GM23338 (cell line): ENCODE measurements around the gene HMHB1. TPM values are rescaled to one million over a fixed set of nuclear protein-coding genes. Genes with fewer than 3 reads are reported as not detected.

ENCODE experiments used
- ATAC-seq: fragments of 200-7000 bp; cut with Tn5 transposase; 3 replicates; pipeline ENCODE4 v1.9.1; 2020
- DNase-seq: peaks from one replicate; pipeline ENCODE4 v3.0.0-alpha.2; 2015; ENCODE audit warnings: low spot score
- H2AFZ ChIP-seq: fragments of 200-600 bp; sonication (generic); 2 replicates; pipeline ENCODE4 v1.8.0; 2016; ENCODE audit warnings: antibody characterized with exemption, mild to moderate bottlenecking, moderate library complexity
- H3F3A ChIP-seq: fragments of 200-600 bp; sonication (generic); replicated peaks from 2 replicates; pipeline ENCODE4 v1.8.0; 2017; ENCODE audit warnings: antibody characterized with exemption, mixed run types, low read depth
- H3K27ac ChIP-seq: fragments of 200-600 bp; sonication (generic); 2 replicates; pipeline ENCODE4 v1.6.1; 2016; ENCODE audit warnings: low read depth
- H3K27me3 ChIP-seq: fragments of 200-600 bp; sonication (generic); 2 replicates; pipeline ENCODE4 v1.8.0; 2016; ENCODE audit warnings: mild to moderate bottlenecking, mixed run types, moderate library complexity; ENCODE audit not compliant: insufficient read depth
- H3K36me3 ChIP-seq: fragments of 200-600 bp; sonication (generic); 2 replicates; pipeline ENCODE4 v1.8.0; 2016; ENCODE audit warnings: mild to moderate bottlenecking; ENCODE audit not compliant: insufficient read depth
- H3K4me1 ChIP-seq: fragments of 200-600 bp; sonication (generic); 2 replicates; pipeline ENCODE4 v1.8.0; 2016; ENCODE audit warnings: mild to moderate bottlenecking, moderate library complexity; ENCODE audit not compliant: insufficient read depth
- H3K4me2 ChIP-seq: fragments of 200-600 bp; sonication (generic); 2 replicates; pipeline ENCODE4 v1.7.1; 2017; ENCODE audit warnings: mixed run types
- H3K4me3 ChIP-seq: fragments of 200-600 bp; sonication (generic); 2 replicates; pipeline ENCODE4 v1.6.1; 2016; ENCODE audit warnings: mixed run types
- H3K79me2 ChIP-seq: fragments of 200-600 bp; sonication (generic); replicated peaks from 2 replicates; pipeline ENCODE4 v1.8.0; 2017; ENCODE audit warnings: mild to moderate bottlenecking; ENCODE audit not compliant: insufficient read depth
- H3K9me2 ChIP-seq: fragments of 200-600 bp; sonication (generic); 2 replicates; pipeline ENCODE4 v1.8.0; 2017; ENCODE audit not compliant: insufficient read depth
- H4K20me1 ChIP-seq: fragments of 200-600 bp; sonication (generic); replicated peaks from 2 replicates; pipeline ENCODE4 v1.8.0; 2017; ENCODE audit warnings: mild to moderate bottlenecking; ENCODE audit not compliant: insufficient read depth
- H3K27ac Mint-ChIP-seq: 2 replicates; pipeline ENCODE4 v1.8.0; 2020; ENCODE audit warnings: inconsistent platforms, mild to moderate bottlenecking, moderate library complexity, mixed read lengths
- H3K27me3 Mint-ChIP-seq: 3 replicates; pipeline ENCODE4 v1.8.0; 2022; ENCODE audit warnings: low read depth, mild to moderate bottlenecking, moderate library complexity, mixed read lengths, inconsistent platforms; ENCODE audit not compliant: insufficient read depth, poor library complexity
- H3K36me3 Mint-ChIP-seq: 3 replicates; pipeline ENCODE4 v1.8.0; 2021; ENCODE audit warnings: low read depth, mild to moderate bottlenecking, inconsistent platforms, moderate library complexity, mixed read lengths
- H3K4me1 Mint-ChIP-seq: 3 replicates; pipeline ENCODE4 v1.8.0; 2020; ENCODE audit warnings: mild to moderate bottlenecking, inconsistent platforms, mixed read lengths
- H3K4me3 Mint-ChIP-seq: 3 replicates; pipeline ENCODE4 v1.8.0; 2021; ENCODE audit warnings: moderate library complexity, mild to moderate bottlenecking, inconsistent platforms, mixed read lengths
- H3K9me3 Mint-ChIP-seq: 3 replicates; pipeline ENCODE4 v1.8.0; 2020; ENCODE audit warnings: moderate library complexity, mild to moderate bottlenecking, inconsistent platforms, mixed read lengths
- CREB1 ChIP-seq: fragments of 250-450 bp; sonication (Bioruptor Pico); IDR thresholded peaks from 2 replicates; pipeline ENCODE4 v1.5.0; 2020; ENCODE audit warnings: low read depth, mild to moderate bottlenecking, moderate library complexity
- NANOG ChIP-seq: IDR thresholded peaks from 2 replicates; pipeline ENCODE4 v1.6.1; 2016; ENCODE audit warnings: antibody characterized with exemption, borderline replicate concordance
- POLR2AphosphoS5 ChIP-seq: IDR thresholded peaks from 2 replicates; pipeline ENCODE4 v1.6.1; 2016; ENCODE audit warnings: antibody characterized with exemption, low read depth
- STAT1 ChIP-seq: IDR thresholded peaks from one replicate; pipeline ENCODE4 v1.6.1; 2016; ENCODE audit warnings: antibody characterized with exemption; ENCODE audit not compliant: unreplicated experiment
- polyA plus RNA-seq: library from polyadenylated mRNA; unstranded; fragments of >200 nt; fragmentation: Nextera tagmentation; extraction: Ambion mirVana; gene quantifications from 2 replicates; pipeline ENCODE4 v1.2.1, GENCODE V29; 2016
- total RNA-seq: library from RNA; depleted of rRNA; stranded (reverse); fragments of >200 nt; shearing (Covaris generic); gene quantifications from 2 replicates; pipeline ENCODE4 v1.2.3, GENCODE V29; 2014
- TF ChIP-seq, protein P1 (sequence below): fragments of 250-450 bp; sonication (Bioruptor Pico); IDR thresholded peaks from 2 replicates; pipeline ENCODE4 v1.5.0; 2020; ENCODE audit warnings: mild to moderate bottlenecking, moderate library complexity
- TF ChIP-seq, protein P2 (sequence below), 2 experiments: fragments of 200-600 bp in 1 of 2; sonication (generic) in 1 of 2; conservative IDR thresholded peaks; 2 replicates each; pipeline versions ENCODE4 v1.5.1 to v1.6.1; 2016 to 2017; ENCODE audit warnings: antibody characterized with exemption in 2 of 2, low read depth in 2 of 2, mild to moderate bottlenecking in 2 of 2, moderate library complexity in 1 of 2
- TF ChIP-seq, protein P3 (sequence below): IDR thresholded peaks from 2 replicates; pipeline ENCODE4 v1.6.1; 2016; ENCODE audit warnings: antibody characterized with exemption

The HMHB1 gene
- total and polyA plus RNA-seq, 2 experiments from 2014 or later = not detected

DNA sequence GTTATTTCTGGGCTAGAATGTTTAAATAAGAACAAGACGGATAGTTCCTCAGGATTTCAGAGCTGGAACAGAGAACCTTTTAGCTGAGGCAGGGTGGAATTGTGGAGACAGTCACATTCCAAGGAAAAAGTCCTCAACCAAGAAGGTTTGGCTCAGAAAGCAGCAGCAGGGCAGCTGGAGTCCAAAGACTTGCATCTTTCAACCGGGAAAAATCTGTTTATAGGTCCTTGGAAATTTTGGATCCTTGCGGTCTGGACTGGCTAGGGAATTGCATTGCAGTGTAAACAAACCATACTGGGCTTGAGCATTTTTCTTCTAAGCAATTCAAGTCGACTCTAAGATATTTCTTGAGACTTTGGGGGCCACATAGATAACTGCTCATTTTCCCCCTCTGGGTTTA is 40.8 kb upstream of the HMHB1 start:
- Mint-ChIP-seq H3K27ac (no peak overlapping the region), H3K9me3 (no peaks in the 10 kb centered on the region), H3K36me3 (no peaks in the 10 kb centered on the region), H3K4me1 (peaks cover 8% of the 10 kb centered on the region; the same call in 2 of the 3 replicates), H3K4me3 (no peak overlapping the region), H3K27me3 (peaks cover 2% of the 10 kb centered on the region)
- Histone ChIP-seq H3K27me3 (no peaks in the 10 kb centered on the region), H3K79me2 (no peaks in the 10 kb centered on the region), H3K27ac (no peak overlapping the region), H3F3A (no peaks in the 10 kb centered on the region), H3K36me3 (no peaks in the 10 kb centered on the region), H2AFZ (peak overlapping the region; percentile 80), H4K20me1 (no peaks in the 10 kb centered on the region), H3K9me2 (no peaks in the 10 kb centered on the region), H3K4me1 (no peaks in the 10 kb centered on the region), H3K4me2 (no peak overlapping the region), H3K4me3 (no peak overlapping the region)
- TF ChIP-seq POLR2AphosphoS5 (no peak), STAT1 (no peak), CREB1 (CRISPR knock-in tag) (no peak), NANOG (no peak)
- TF ChIP-seq, protein P1, sequence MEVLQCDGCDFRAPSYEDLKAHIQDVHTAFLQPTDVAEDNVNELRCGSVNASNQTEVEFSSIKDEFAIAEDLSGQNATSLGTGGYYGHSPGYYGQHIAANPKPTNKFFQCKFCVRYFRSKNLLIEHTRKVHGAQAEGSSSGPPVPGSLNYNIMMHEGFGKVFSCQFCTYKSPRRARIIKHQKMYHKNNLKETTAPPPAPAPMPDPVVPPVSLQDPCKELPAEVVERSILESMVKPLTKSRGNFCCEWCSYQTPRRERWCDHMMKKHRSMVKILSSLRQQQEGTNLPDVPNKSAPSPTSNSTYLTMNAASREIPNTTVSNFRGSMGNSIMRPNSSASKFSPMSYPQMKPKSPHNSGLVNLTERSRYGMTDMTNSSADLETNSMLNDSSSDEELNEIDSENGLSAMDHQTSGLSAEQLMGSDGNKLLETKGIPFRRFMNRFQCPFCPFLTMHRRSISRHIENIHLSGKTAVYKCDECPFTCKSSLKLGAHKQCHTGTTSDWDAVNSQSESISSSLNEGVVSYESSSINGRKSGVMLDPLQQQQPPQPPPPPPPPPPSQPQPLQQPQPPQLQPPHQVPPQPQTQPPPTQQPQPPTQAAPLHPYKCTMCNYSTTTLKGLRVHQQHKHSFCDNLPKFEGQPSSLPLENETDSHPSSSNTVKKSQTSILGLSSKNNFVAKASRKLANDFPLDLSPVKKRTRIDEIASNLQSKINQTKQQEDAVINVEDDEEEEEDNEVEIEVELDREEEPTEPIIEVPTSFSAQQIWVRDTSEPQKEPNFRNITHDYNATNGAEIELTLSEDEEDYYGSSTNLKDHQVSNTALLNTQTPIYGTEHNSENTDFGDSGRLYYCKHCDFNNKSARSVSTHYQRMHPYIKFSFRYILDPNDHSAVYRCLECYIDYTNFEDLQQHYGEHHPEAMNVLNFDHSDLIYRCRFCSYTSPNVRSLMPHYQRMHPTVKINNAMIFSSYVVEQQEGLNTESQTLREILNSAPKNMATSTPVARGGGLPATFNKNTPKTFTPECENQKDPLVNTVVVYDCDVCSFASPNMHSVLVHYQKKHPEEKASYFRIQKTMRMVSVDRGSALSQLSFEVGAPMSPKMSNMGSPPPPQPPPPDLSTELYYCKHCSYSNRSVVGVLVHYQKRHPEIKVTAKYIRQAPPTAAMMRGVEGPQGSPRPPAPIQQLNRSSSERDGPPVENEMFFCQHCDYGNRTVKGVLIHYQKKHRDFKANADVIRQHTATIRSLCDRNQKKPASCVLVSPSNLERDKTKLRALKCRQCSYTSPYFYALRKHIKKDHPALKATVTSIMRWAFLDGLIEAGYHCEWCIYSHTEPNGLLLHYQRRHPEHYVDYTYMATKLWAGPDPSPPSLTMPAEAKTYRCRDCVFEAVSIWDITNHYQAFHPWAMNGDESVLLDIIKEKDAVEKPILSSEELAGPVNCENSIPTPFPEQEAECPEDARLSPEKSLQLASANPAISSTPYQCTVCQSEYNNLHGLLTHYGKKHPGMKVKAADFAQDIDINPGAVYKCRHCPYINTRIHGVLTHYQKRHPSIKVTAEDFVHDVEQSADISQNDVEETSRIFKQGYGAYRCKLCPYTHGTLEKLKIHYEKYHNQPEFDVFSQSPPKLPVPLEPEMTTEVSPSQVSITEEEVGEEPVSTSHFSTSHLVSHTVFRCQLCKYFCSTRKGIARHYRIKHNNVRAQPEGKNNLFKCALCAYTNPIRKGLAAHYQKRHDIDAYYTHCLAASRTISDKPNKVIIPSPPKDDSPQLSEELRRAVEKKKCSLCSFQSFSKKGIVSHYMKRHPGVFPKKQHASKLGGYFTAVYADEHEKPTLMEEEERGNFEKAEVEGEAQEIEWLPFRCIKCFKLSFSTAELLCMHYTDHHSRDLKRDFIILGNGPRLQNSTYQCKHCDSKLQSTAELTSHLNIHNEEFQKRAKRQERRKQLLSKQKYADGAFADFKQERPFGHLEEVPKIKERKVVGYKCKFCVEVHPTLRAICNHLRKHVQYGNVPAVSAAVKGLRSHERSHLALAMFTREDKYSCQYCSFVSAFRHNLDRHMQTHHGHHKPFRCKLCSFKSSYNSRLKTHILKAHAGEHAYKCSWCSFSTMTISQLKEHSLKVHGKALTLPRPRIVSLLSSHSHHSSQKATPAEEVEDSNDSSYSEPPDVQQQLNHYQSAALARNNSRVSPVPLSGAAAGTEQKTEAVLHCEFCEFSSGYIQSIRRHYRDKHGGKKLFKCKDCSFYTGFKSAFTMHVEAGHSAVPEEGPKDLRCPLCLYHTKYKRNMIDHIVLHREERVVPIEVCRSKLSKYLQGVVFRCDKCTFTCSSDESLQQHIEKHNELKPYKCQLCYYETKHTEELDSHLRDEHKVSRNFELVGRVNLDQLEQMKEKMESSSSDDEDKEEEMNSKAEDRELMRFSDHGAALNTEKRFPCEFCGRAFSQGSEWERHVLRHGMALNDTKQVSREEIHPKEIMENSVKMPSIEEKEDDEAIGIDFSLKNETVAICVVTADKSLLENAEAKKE (CRISPR knock-in tag) = no peak
- TF ChIP-seq, protein P2, sequence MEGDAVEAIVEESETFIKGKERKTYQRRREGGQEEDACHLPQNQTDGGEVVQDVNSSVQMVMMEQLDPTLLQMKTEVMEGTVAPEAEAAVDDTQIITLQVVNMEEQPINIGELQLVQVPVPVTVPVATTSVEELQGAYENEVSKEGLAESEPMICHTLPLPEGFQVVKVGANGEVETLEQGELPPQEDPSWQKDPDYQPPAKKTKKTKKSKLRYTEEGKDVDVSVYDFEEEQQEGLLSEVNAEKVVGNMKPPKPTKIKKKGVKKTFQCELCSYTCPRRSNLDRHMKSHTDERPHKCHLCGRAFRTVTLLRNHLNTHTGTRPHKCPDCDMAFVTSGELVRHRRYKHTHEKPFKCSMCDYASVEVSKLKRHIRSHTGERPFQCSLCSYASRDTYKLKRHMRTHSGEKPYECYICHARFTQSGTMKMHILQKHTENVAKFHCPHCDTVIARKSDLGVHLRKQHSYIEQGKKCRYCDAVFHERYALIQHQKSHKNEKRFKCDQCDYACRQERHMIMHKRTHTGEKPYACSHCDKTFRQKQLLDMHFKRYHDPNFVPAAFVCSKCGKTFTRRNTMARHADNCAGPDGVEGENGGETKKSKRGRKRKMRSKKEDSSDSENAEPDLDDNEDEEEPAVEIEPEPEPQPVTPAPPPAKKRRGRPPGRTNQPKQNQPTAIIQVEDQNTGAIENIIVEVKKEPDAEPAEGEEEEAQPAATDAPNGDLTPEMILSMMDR (conservative IDR thresholded peaks at IDR 0.05; ENCODE audit: low read depth in 2 of 2) = no peak
- TF ChIP-seq, protein P3, sequence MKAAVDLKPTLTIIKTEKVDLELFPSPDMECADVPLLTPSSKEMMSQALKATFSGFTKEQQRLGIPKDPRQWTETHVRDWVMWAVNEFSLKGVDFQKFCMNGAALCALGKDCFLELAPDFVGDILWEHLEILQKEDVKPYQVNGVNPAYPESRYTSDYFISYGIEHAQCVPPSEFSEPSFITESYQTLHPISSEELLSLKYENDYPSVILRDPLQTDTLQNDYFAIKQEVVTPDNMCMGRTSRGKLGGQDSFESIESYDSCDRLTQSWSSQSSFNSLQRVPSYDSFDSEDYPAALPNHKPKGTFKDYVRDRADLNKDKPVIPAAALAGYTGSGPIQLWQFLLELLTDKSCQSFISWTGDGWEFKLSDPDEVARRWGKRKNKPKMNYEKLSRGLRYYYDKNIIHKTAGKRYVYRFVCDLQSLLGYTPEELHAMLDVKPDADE = no peak
- ATAC-seq (no peak), DNase-seq (no peak)
